Endothelial cell (in vitro differentiated cells): ENCODE results near the gene CLCF1. TPM values are rescaled to one million over a fixed set of nuclear protein-coding genes. Genes with fewer than 3 reads are reported as not detected.

ENCODE experiments used
- DNase-seq: peaks from one replicate; pipeline ENCODE4 v3.0.0; 2021; ENCODE audit warnings: low spot score
- H3K27ac Mint-ChIP-seq: one replicate; pipeline ENCODE4 v1.8.0; 2021; ENCODE audit warnings: mixed read lengths, inconsistent platforms; ENCODE audit not compliant: unreplicated experiment
- H3K27me3 Mint-ChIP-seq: one replicate; pipeline ENCODE4 v1.8.0; 2021; ENCODE audit warnings: mild to moderate bottlenecking, moderate library complexity, mixed read lengths, inconsistent platforms; ENCODE audit not compliant: unreplicated experiment
- H3K36me3 Mint-ChIP-seq: one replicate; pipeline ENCODE4 v1.8.0; 2021; ENCODE audit warnings: mild to moderate bottlenecking, low read depth, mixed read lengths, inconsistent platforms; ENCODE audit not compliant: unreplicated experiment
- H3K4me1 Mint-ChIP-seq: one replicate; pipeline ENCODE4 v1.8.0; 2021; ENCODE audit warnings: mild to moderate bottlenecking, mixed read lengths, inconsistent platforms; ENCODE audit not compliant: unreplicated experiment
- H3K4me3 Mint-ChIP-seq: one replicate; pipeline ENCODE4 v1.8.0; 2021; ENCODE audit warnings: mild to moderate bottlenecking, mixed read lengths, inconsistent platforms; ENCODE audit not compliant: unreplicated experiment
- H3K9me3 Mint-ChIP-seq: one replicate; pipeline ENCODE4 v1.8.0; 2021; ENCODE audit warnings: mixed read lengths, inconsistent platforms; ENCODE audit not compliant: unreplicated experiment
- total RNA-seq: library from RNA; stranded (reverse); fragmentation: NEBNext Ultra II Directional; extraction: Animal tissue kit (Norgen Biotek cat#: 25700); gene quantifications from one replicate; pipeline ENCODE4 v1.2.1, GENCODE V29; 2021; ENCODE audit not compliant: unreplicated experiment
- TF ChIP-seq, protein P1 (sequence below): fragments of 200-600 bp; sonication (generic); IDR thresholded peaks from one replicate; pipeline ENCODE4 v1.5.0; 2021; ENCODE audit warnings: antibody characterized with exemption; ENCODE audit not compliant: unreplicated experiment

CLCF1 gene
- total RNA-seq, 1 donor from 2014 or later = 12.6 TPM

DNA sequence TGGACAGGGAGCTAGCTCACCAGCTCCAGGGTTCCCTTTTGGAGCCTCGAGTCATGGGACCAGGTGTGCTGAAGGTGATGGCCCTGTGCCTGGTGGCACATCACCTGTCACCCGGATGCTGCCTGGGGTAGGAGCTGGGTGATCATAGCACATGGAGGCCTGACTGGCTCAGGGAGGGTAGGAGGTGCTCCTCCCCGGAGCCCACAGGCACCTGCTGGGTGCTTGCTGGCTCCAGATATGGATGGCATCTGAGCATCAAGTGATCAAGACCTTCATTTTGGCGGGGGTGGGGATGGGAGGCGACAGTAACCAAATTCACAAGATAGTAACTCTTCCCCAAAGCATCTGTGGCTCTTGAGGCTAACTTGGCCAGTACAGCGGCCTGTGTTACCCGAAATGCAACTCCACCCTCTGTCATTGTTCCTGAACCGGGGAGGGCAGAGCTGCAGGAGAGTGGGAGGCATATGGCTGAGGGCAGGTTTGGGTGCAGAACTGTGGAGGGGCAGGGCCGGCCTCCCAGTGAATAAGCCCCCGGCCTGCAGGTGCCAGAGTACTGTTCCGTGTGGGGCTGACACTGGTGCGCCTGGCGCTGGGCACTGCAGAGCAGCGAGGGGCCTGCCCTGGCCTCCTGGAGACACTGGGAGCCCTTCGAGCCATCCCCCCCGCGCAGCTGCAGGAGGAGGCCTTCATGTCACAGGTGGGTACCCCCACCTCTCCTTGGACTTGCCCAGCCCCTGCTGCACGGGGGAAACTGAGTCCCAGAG, 35.2 kb upstream of the CLCF1 start:
- H3K27ac Mint-ChIP-seq = no peak overlapping the region
- H3K36me3 Mint-ChIP-seq = peaks cover 4% of the 10 kb centered on the region
- no peak for DNase-seq
- H3K4me1 Mint-ChIP-seq = peaks cover 24% of the 10 kb centered on the region
- peaks cover 6% of the 10 kb centered on the region for H3K27me3 Mint-ChIP-seq
- TF ChIP-seq, protein P1, sequence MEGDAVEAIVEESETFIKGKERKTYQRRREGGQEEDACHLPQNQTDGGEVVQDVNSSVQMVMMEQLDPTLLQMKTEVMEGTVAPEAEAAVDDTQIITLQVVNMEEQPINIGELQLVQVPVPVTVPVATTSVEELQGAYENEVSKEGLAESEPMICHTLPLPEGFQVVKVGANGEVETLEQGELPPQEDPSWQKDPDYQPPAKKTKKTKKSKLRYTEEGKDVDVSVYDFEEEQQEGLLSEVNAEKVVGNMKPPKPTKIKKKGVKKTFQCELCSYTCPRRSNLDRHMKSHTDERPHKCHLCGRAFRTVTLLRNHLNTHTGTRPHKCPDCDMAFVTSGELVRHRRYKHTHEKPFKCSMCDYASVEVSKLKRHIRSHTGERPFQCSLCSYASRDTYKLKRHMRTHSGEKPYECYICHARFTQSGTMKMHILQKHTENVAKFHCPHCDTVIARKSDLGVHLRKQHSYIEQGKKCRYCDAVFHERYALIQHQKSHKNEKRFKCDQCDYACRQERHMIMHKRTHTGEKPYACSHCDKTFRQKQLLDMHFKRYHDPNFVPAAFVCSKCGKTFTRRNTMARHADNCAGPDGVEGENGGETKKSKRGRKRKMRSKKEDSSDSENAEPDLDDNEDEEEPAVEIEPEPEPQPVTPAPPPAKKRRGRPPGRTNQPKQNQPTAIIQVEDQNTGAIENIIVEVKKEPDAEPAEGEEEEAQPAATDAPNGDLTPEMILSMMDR = no peak
- H3K4me3 Mint-ChIP-seq = no peak overlapping the region
- no peaks in the 10 kb centered on the region for H3K9me3 Mint-ChIP-seq

DNA sequence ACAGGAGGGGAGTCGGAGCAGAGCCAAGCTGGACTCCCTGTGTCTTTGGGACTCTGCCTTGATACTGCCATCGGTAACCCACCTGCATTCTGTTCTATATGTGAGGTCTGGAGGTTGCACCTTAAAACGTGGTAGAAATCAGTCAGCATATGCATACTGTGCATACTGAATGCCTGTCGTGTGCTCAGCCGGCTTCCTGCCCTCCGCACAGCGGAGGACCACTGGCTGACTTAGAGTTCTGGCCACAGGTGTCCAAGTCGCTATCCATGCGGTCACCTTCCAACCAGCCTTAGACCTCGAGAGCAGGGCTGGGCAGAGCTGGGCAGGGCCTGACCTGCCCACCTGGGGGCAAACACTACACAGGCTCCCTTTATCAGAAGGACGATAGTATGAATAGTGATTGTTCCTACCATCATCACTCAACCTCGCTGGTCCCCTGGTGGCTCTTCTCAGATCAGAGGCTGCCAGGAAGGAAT, 34.3 kb upstream of the CLCF1 start:
- Mint-ChIP-seq H3K27me3 (peaks cover 6% of the 10 kb centered on the region), H3K4me1 (peaks cover 28% of the 10 kb centered on the region), H3K27ac (no peak overlapping the region), H3K9me3 (no peaks in the 10 kb centered on the region), H3K36me3 (peaks cover 4% of the 10 kb centered on the region), H3K4me3 (peak overlapping the region; percentile 59)
- no peak for DNase-seq
- TF ChIP-seq, protein P1 = no peak

DNA sequence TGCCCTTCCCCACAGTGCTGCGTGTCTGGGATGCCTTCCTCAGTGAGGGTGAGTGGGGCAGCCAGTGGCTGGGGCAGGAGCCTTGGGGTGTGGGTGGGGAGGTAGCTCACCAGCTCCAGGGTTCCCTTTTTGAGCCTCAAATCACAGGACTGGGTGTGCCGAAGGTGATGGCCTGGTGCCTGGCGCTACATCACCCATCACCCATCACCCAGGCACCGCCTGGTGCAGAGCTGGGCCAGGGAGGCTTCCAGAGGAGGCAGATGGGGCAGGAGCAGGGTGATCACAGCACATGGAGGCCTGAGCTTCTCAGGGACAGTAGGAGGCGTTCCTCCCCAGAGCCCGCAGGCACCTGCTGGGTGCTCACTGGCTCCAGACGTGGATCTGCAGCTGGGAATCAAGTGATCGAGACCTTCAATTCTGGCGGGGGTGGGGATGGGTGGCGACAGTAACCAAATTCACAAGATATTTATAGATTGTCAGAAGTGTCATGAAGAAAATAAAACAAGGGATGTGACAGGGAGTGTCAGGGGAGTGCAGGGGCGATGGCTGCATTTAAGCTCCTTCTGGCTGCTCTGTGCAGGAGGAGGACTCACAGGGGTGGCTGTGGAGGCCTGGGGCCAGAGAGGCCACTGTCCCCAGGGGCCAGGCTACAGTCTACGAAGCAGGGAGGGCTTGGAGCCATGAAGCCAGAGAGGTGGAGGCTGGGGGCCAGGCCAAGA, 33.7 kb upstream of the CLCF1 start:
- Mint-ChIP-seq H3K9me3 (no peaks in the 10 kb centered on the region), H3K27me3 (peaks cover 6% of the 10 kb centered on the region), H3K4me1 (peaks cover 28% of the 10 kb centered on the region), H3K36me3 (peaks cover 4% of the 10 kb centered on the region), H3K27ac (peak overlapping the region; percentile 64), H3K4me3 (peak overlapping the region; percentile 59)
- DNase-seq = no peak
- TF ChIP-seq, protein P1 = no peak

DNA sequence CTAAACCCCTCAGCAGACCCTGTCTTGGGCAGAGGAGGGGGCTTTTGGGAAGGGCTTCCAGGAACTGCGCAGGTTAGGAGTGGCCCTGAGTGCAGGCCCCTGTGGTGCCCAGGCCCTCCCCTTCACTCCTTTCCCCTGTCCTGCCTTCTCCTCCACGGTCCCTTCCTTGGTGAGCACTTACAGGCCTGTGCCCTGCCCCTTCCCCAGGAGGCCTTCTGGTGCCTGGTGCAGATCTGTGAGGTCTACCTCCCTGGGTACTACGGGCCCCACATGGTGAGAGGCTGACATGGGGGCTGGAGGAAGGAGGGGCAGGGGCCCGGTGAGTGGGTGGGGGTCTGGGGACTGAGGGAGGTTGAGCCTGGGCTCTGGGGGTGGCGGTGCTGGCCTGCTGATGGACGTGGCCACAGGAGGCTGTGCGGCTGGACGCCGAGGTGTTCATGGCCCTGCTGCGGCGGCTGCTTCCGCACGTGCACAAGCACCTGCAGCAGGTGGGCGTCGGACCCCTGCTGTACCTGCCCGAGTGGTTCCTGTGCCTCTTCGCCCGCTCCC, 33.1 kb upstream of the CLCF1 start:
- Mint-ChIP-seq H3K27me3 (peaks cover 6% of the 10 kb centered on the region), H3K9me3 (no peaks in the 10 kb centered on the region)
- TF ChIP-seq, protein P1 = no peak

More for the DNA sequence above, 33.1 kb upstream of the CLCF1 start:
- Mint-ChIP-seq H3K4me1 (peaks cover 28% of the 10 kb centered on the region), H3K27ac (no peak overlapping the region), H3K4me3 (no peak overlapping the region), H3K36me3 (peaks cover 4% of the 10 kb centered on the region)
- DNase-seq = no peak
